ENCODE measurements around the gene KCNH5. TPM values are rescaled to one million over a fixed set of nuclear protein-coding genes. Genes with fewer than 3 reads are reported as not detected.

Gene KCNH5
- total RNA-seq, 1 experiment from 2014 or later = not detected

GRCh38 chr14:62657376-62657775, 387.9 kb downstream of the KCNH5 start:
- CTCF ChIA-PET = no interaction called here
- Mint-ChIP-seq H3K36me3 (ENCODE audit: insufficient read depth, unreplicated experiment) (no peaks in the 10 kb centered on the region), H3K27ac (ENCODE audit: low read depth, unreplicated experiment) (no peak overlapping the region), H3K4me3 (ENCODE audit: unreplicated experiment) (no peak overlapping the region), H3K9me3 (ENCODE audit: unreplicated experiment) (peaks cover 8% of the 10 kb centered on the region), H3K4me1 (ENCODE audit: insufficient read depth, unreplicated experiment) (no peaks in the 10 kb centered on the region), H3K27me3 (ENCODE audit: insufficient read depth, unreplicated experiment) (no peaks in the 10 kb centered on the region)
- intact Hi-C loops (cut with micrococcal nuclease) = no loop called here
- no peak for DNase-seq (ENCODE audit: unreplicated experiment)
- TF ChIP-seq CTCF (IDR thresholded peaks at IDR 0.05; ENCODE audit: unreplicated experiment) = no peak
- no TSS peak for BruUV-seq (replicated peaks)
- POLR2A ChIA-PET = no interaction called here

GRCh38 chr14:62655166-62655565, 390.1 kb downstream of the KCNH5 start:
- ChIA-PET POLR2A (no interaction called here), CTCF (no interaction called here)
- H3K27ac Mint-ChIP-seq (ENCODE audit: low read depth, unreplicated experiment) = no peak overlapping the region
- no peak for TF ChIP-seq CTCF (IDR thresholded peaks at IDR 0.05; ENCODE audit: unreplicated experiment)
- BruUV-seq (replicated peaks) = no TSS peak
- no peaks in the 10 kb centered on the region for H3K36me3 Mint-ChIP-seq (ENCODE audit: insufficient read depth, unreplicated experiment)
- no peak for DNase-seq (ENCODE audit: unreplicated experiment)
- H3K9me3 Mint-ChIP-seq (ENCODE audit: unreplicated experiment) = no peaks in the 10 kb centered on the region
- no peaks in the 10 kb centered on the region for H3K4me1 Mint-ChIP-seq (ENCODE audit: insufficient read depth, unreplicated experiment)
- no peaks in the 10 kb centered on the region for H3K27me3 Mint-ChIP-seq (ENCODE audit: insufficient read depth, unreplicated experiment)
- H3K4me3 Mint-ChIP-seq (ENCODE audit: unreplicated experiment) = no peak overlapping the region
- intact Hi-C loops (cut with micrococcal nuclease) = no loop called here

DNA sequence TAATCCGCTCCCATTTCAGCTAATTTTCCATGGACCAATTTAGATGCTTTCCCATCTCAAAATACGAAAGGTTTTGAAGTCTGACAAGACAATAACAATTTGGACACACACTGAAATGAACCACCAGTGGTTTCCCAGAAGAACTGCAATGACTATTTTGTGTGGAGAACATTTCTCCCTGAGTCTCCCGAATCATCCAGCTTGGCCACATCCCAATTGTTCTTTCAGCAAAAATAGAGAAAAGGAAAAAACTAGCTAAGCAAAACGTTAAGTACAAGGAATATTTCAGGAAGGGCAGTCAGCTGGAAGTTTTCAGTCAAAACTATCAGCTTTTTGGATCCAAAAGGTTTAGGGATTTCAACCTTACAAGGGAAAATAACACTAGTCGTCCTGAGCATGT, 390.6 kb downstream of the KCNH5 start:
- BruUV-seq (replicated peaks) = no TSS peak
- ChIA-PET CTCF (no interaction called here), POLR2A (no interaction called here)
- Mint-ChIP-seq H3K27ac (ENCODE audit: low read depth, unreplicated experiment) (no peak overlapping the region), H3K4me1 (ENCODE audit: insufficient read depth, unreplicated experiment) (no peaks in the 10 kb centered on the region), H3K36me3 (ENCODE audit: insufficient read depth, unreplicated experiment) (no peaks in the 10 kb centered on the region), H3K4me3 (ENCODE audit: unreplicated experiment) (no peak overlapping the region), H3K9me3 (ENCODE audit: unreplicated experiment) (no peaks in the 10 kb centered on the region), H3K27me3 (ENCODE audit: insufficient read depth, unreplicated experiment) (no peaks in the 10 kb centered on the region)
- TF ChIP-seq CTCF (IDR thresholded peaks at IDR 0.05; ENCODE audit: unreplicated experiment) = no peak
- no peak for DNase-seq (ENCODE audit: unreplicated experiment)
- intact Hi-C loops (cut with micrococcal nuclease) = no loop called here

Other genes starting within 250 kb of the KCNH5 start
- not detected in 2 replicates for gene RHOJ, start 159.0 kb upstream of the KCNH5 start, total RNA-seq (2022)